A204.1 (cell line): ENCODE measurements around the gene VPS26C.

ENCODE experiments used
- FAIRE-seq: peaks from 2 replicates; lab custom pipeline; 2012; peaks lifted over from hg19 to GRCh38; lab: Jason Lieb, UNC

Gene VPS26C

DNA sequence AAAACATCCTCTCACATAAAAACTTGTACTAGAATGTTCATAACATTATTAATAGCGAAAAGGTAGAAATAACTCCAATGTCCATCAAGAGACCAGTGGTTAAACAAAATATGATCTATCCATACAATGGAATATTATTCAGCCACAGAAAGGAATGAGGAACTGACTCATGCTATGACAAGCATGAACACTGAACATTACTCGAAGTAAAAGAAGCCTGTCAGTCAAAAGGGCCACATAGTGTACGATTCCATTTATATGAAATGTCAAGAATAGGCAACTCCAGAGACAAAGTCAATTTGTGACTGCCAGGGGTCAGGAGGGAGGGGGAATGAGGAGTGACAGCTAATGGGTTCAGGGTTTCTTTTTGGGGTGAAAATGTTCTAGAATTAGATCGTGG lies 2.3 kb downstream of the VPS26C start:
- no peak for FAIRE-seq

DNA sequence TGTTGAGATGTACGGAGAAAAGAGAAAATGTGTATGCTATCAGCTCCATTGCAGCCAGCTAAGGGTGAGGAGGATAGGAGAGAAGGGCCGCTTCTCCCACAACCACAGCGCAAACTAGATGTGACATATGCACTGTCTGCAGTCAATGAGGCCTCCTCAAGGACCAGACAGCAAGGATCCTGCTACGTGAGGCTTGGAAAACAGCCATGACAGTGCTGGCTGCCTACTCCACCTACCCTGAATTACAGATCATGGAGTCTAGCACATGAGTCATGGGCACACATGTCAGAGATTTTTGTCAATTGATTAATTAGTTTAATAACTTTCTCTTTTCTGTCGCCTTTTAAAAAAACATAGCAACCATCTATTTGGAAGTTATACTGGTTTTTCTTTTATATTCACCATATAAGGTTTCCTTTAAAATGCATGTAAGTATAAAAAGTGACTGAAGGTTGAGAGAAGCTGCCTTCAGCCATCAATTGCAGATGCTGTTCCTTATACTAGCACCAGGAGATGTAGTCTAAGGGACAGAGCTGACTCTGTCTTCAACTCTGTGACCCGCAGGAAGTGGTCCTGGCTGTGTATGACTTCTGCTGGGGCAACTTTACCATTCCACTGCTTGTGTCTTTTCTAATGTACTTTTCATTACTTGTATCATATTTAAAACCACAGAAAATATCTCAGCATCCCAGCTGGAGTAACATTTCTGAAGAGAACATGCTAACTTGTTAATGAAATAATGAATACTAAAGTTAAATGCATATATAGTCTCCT lies 3.1 kb downstream of the VPS26C start:
- no peak for FAIRE-seq

DNA sequence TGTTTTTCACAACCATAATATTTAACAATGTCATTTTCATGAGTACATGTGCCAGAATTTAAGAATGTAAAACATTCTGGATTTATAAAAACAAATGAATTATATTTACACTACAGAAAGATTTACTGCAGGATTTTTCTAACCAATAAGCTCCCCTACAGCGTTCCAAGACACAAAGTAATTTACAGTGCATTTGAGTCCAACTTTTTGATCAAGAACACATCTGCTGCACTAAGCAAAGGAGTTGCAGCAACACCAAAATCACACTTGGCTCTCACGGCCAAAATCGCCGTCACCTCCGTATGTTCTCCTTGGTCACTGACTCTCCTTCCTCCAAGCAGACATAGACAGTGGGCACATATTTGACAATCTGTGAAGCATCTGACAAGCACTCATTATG lies 7.7 kb downstream of the VPS26C start:
- no peak for FAIRE-seq

DNA sequence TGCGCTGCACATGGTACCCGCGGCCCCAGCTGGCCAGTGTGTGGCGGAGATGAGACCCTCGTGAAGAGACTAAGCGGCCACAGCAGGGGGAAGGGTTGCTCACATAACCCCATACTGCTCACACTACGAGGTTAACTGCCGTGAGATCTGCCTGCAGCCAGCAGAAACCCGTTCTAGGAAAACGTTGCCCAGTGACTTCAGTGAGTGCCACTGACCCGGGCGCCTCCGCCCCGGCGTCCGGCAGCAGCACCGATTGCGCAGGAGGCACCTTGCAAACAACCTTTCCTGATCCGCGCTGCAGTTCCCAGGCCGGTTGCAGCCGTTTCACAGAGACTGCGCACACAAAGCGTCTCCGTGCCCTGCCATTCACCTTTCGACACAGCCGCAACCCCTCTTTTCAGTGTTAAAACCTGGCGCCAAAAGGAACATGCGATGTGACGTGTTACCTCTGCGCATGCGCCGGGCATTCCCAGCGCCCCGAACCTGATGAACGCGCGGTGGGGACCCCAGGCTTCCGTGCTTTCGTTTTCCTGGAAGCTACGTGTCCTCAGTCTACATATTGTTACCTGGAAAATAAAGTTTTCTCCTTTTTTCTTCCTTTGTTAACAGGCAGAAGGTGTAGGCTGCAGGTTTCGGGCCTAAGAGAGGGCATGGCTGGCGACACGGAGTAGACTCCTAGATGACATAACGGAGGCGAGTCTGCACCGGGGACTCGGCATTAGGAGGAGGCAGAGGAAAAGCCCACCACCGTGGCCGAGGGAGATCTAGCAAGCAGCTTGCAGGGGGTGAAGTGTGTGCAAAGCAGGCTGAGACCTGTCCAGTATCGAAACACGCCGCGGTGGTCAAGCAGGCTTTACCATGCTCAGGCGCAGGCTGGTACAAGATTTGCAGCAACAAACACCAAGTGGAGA lies 8.9 kb downstream of the VPS26C start:
- no peak for FAIRE-seq

DNA sequence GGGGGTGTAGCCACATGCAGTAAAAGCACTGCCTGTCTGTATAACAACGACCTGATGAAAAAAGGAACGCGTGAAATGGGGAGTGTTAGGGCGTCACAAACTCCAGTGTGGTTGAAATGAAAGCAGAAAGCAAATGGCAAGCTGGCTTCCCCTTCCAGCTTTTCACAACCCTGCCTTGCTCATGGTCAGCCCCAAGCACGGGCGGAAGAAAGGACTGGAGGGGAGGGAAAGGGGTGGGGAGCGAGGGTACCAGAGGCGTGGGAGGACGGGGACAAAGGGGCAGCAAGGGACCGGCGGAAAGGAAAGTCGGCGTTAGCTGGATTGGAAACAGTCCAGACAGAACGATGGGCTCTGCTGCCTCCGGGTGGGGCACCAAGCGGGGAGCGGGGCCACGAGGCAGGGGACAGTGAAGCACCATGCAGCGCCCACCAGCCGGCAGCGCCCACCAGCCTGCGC lies 9.6 kb downstream of the VPS26C start:
- FAIRE-seq = no peak

DNA sequence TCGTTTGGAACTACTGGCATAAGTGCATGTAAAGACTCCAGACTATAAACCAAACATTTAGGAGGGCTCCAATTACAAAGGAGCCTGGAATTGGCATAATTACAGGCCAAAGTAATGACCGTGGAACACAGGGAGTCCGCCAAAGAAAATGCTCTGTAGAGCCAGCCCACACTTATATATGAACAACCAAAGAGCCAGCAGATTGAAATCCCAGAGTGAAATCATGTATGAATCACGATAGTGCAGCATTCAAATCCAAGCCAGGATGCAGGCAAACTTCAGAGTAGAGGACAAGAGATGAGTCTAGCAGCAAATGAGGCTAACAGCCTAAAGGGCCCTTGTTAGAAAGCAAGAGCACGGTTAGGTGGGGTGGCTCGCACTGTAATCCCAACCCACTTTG lies 13.1 kb downstream of the VPS26C start:
- FAIRE-seq = no peak

DNA sequence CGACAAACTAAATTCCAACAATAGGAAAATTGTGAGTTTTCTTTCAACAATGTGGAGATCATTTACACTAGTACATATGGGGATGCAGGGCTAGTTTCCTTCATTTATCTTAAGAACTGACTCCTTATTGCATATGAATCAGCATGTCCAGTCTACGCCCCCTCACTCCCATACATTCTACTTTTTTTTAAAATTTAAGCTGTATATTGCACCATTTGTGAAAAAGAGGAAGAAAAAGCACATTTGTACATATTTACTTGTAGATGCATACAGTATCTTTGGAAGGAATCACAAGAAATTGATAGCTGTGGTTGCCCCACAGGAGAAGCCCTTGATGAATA lies 15.9 kb downstream of the VPS26C start:
- FAIRE-seq = no peak

DNA sequence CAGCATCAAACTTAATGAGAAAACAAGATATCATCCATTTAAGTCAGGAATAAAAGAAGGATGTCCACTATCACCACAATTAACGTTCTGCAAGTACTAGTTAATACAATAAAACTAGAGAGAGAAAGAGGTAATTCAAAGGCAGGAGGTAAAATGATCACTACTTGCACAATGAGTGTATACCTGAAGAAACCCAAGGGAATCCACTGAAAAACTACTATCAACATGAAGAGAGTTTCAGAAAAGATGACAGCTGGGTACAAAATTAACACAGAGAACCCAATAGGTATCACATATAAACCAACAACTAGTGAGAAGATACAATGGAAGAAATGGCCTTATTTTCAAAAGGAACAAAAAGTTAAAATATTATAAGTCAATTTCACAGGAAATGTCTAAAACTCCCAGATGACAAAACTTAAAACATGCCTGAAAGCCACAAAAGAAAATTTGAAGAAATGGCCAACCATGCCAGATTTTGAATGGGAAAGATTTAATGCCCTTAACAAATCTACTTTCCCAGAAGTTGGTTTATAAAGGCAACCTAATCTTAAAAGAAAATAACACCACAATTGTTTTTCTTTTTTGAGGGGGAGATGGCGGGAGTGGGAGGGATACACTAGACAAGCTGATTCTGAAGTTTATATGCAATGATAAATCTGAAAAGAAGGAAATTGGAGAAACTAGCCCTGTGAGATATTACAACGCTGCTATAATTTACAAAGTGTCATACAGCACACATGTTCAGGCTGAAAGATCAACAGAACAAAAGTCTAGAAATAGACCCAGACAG lies 17.8 kb downstream of the VPS26C start:
- FAIRE-seq = no peak

DNA sequence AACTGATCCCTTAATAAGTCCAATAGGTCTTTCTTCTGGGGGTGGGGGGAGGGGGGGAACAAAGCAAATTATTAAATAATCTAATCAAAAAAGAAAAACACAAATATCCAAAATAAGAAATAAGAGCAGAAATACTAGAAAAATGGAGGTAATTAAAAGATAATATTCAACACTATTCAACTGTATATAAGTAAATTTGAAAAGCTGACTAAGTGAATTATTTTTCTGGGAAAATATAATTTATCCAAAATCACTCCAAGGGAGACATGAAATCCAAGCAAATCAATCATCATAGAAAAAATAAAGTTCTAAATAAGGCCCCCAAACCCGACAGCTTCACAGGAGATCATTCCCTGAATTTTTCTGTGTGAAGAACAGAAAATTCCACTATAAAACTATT lies 18.8 kb downstream of the VPS26C start:
- FAIRE-seq = no peak

DNA sequence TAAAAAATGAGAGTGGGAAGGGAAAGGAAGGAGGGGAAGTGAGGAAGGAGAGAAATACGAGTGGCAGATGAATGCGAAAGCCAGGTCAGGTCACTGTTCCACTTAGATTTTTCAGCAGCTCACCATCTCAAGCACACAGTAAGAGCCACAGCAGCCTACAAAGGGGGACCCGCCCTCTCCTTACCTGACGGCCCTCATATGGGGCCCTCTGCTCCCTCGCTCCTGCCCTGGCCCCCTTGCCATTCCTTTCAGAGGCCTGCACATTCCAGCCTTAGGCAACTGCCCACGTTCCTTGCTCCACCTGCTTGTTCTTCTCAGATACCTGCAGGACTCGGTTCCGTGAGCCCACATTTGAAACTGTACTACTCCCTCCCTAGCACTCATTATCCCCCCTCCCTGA lies 22.0 kb downstream of the VPS26C start:
- FAIRE-seq = no peak

DNA sequence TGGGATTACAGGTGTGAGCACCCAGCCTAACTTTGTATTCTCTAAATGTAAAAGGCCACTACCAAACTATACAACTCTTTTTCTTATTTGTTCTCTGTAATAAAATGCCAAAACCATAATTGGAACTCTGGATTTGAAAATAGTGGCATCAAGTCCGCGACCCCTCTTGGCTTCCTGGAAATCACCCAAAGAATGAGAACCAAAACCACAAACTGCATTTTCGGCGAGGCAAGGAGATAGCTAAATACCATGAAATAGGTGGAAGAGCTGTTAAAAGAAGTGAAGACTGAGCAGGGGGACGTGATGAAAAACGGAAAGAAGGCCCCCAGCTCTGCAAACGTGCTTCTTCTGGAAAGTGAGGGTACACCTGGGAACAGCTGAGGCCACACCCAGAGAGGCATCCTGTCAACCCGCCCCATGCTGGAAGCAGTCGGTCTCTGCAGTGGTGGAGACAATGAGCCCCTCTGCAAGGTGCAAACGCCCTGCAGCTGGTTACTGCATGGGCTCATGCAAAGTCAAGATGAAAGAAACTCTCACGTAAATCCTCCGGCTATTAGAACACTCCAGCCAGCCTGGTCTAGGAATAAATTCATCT lies 22.5 kb downstream of the VPS26C start:
- FAIRE-seq = no peak

DNA sequence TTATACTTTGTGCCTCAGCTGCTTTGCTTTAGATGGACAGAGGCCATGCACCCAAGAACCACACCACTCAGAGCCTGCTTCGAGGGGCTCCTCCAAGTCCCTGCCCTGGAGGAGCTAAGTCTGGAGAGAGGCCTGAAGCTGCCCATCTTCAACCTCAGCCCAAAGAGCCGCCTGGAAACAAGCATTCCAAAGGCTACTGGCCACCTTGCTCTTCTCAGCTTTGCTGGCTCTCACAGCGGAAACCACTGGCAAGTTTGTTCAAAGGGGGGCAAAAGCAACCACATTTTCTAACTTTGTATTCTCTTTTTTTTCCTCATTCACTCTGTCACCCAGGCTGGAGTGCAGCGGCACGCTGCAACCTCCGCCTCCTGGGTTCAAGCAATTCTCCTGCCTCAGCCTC lies 23.2 kb downstream of the VPS26C start:
- FAIRE-seq = no peak

DNA sequence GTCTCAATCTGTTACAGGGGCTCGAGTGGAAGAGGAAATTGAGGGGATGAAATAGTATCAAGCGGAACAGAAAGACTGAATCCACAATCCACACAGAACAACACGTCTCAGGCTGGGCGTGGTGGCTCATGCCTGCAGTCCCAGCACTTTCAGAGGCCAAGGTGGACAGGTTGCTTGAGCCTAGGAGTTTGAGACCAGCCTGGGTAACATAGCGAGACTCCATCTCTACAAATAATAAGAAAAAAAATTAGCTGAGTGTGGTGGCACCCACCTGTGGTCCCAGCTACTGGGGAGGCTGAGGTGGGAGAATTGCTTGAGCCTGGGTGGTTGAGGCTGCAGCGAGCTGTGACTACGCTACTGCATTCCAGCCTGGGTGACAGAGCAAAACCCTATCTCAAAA lies 25.7 kb downstream of the VPS26C start:
- FAIRE-seq = no peak

DNA sequence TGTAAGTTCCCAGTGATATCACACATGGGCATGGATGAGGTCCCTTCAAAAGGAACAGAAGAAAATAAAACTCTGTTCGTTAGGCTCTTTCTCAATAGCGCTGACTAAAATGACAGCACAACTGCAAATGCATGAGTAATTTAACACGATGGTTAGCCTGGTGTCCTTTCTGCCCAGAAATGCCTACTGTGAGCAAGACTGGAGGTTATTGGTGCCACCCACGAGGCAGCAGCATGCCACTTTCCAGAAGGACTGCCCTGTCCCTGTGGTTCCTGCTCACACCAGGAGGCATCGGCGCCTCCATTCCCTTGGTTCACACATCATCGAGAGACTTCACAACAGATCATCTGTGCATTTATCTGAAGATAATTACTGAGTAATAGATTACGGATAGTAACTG lies 26.2 kb downstream of the VPS26C start:
- FAIRE-seq = no peak

DNA sequence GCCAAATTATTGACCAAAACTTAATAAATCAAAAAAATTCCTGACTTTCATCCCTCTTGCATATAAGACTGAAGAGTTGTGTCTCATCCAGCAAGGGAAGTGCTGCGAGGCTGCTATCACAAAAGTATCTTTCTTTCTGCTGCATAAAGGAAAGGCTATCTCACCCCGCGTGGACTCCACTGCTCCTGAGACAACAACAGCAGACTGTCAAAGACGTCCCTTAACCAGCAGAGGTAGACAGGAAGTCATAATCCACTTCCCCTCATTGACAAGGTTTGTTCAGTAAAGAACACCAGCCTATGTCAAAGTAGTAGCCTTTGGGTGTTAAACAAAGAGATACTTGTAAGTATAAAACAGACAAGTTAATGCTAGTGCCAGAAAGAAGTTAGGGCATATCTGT lies 29.4 kb downstream of the VPS26C start:
- FAIRE-seq = no peak

DNA sequence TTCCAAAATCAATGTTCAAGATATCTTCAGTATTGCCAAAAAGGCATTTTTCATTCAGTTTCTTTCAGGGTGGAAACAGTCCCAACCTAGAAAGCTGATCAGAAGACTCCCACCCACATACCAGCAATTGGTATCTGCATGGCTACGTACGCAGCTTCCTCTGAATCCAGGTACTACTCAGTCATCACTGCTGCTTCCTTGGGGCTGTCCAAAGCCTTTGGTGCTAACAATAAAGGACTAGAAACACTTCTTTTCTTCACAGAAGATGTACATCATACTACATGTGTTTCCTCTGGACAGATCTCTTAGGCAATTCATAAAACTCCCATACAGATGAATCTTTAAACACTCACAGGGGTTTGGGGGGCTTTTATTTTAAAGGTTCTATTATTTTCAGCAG lies 29.8 kb downstream of the VPS26C start:
- FAIRE-seq = no peak

DNA sequence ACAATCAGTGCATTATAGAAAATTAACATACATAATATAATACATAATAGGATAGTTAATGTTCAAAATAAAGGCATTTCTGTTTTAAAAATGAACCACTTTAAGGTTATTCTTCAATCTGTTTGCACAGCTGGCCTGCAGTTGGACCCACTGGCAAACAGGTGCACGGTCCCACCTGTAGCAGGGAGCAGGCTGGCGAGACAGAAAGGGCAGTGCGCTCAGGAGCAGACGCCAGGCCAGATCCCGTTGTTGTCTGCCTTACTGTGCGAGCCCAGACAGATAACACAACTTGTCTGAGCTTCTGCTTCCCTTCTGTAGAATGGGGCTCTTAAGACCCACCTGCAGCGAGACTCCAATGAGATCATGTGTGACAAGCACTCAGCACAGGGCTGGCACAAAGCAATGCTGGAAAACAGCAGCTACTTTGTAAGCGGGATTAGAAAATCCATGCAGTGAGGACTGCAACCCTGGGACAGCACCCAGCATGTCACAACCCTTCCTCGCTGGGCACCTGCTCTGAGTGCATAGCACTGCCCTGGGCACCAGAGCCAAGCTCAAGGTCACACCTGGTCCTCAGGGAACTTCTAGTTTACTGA lies 33.5 kb downstream of the VPS26C start:
- FAIRE-seq = no peak

DNA sequence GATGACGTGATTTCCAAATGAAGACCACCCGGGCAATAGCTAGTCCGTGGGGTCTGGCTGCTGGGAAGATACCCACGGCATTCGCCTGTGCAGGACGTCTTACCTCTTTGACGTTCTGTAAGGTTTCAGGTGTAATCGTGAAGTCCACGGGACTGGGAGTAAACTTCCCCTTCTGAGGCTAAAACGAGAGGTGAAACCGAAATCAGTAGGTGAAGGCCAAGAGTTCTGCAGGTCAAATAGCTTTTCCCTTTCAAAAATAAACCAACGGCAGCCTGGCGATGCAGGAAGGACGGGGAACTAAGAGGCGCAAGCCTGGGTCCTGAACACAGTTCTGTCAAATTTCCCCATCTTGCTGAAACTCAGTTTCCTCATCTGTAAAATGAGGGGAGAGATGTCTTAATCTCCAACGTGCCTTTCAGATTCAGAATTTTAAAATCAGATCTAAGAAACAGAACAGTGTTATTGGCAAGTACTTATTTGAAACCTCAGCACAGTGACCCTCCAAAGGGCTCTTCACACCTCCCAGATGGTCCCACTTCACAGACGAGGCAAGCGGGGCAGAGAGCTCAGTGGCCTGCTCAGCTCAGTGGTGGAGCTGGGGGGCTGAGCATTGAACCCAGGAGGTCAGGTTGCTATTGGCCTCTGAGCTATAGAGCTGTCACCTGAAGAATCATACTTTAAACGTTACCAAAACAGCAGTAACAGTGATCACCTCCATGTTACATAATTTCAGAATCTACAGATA lies 34.7 kb downstream of the VPS26C start:
- FAIRE-seq = no peak

DNA sequence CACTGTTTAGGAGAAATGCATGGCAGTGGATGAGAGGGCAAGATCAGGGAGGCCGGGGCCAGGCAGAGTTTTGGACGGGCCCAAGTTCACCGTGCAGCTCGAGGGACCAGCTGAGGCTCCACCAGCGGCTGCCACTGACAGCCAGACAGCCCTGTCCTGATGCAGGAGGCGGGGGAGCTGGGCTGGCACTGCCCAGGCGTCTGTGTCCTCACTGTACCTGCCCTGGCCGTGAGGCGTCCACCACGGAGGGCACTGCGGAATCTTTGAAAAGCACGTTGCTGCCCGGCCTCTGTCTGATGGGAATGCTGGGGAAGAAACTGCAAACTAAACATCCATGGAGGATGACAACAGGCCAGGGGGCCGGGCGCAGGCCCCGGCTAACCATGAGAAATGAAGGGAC lies 35.5 kb downstream of the VPS26C start:
- no peak for FAIRE-seq

DNA sequence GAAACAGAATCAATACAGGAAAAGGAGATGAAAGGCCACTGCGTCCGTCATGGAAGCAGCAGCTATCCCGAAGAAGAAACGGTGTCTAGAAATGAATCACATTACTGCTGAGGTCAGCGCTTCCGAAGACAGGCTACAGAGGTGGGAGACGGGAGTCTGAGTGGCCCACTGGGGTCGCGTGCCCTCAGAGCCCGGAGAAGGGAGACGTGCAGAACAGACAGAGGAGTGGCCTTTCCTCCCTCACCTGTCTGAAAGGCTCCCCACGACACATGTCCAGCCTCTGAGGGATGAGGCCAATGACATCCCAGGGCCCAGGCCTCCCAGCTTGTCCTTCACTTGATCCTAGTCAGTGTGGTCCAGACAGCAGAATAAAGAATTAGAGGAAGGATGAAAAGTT lies 35.9 kb downstream of the VPS26C start:
- no peak for FAIRE-seq

DNA sequence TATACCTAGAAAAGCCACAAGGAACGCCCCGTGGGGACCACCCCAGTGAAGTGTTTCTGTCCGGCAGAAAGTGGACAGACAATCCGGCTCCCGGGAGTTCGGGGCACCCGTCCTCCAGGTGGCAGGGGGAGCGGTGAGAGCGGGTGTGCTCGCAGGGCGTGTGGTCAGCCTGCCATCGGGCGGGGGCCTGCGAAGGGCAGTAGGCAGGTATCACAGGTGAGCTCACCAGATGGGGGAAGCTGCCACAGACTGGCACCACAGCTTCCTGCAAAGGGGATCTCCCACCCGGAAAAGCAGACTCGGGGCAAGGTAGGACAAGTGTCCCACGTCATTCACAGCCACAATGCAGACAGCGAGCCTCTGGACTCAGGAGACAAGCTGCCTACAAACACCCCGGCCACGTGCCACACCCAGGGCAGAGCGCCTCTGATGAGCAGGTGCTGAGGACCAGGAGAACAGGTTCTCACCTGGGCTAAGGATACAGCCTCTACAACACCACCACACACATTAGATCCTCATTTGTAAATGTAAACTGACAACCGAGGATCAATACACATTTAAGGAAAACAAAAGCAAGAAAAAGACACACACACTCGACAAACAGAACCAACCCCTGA lies 36.4 kb downstream of the VPS26C start:
- FAIRE-seq = no peak
